Loucy (cell line): ENCODE measurements around the gene STAT4.

Source experiments
- H2AFZ ChIP-seq: fragments of 200-600 bp; sonication (generic); 2 replicates; pipeline ENCODE4 v1.6.0; 2016; ENCODE audit warnings: antibody characterized with exemption, mild to moderate bottlenecking, low read length, moderate library complexity
- H3F3A ChIP-seq: fragments of 200-600 bp; 2 replicates; pipeline ENCODE4 v1.6.0; 2016; ENCODE audit warnings: antibody characterized with exemption, low read depth, mild to moderate bottlenecking
- H3K27me3 ChIP-seq: fragments of 200-600 bp; sonication (generic); 2 replicates; pipeline ENCODE4 v1.6.1; 2014; ENCODE audit warnings: low read length, mild to moderate bottlenecking; ENCODE audit not compliant: insufficient read depth, poor library complexity, severe bottlenecking
- H3K36me3 ChIP-seq: fragments of 200-600 bp; sonication (generic); 2 replicates; pipeline ENCODE4 v1.6.1; 2016; ENCODE audit warnings: low read length; ENCODE audit not compliant: insufficient read depth
- H3K4me1 ChIP-seq: fragments of 200-600 bp; sonication (generic); 2 replicates; pipeline ENCODE4 v1.5.1; 2014; ENCODE audit warnings: low read length, mild to moderate bottlenecking; ENCODE audit not compliant: insufficient read depth, poor library complexity, severe bottlenecking
- H3K4me2 ChIP-seq: fragments of 200-600 bp; sonication (generic); 2 replicates; pipeline ENCODE4 v1.6.0; 2014; ENCODE audit warnings: antibody characterized with exemption, low read length, low read depth, mild to moderate bottlenecking; ENCODE audit not compliant: poor library complexity, severe bottlenecking
- H3K4me3 ChIP-seq: fragments of 200-600 bp; sonication (generic); 2 replicates; pipeline ENCODE4 v1.5.1; 2014; ENCODE audit warnings: low read length, mild to moderate bottlenecking, mixed read lengths; ENCODE audit not compliant: poor library complexity, severe bottlenecking
- H3K79me2 ChIP-seq: fragments of 200-600 bp; sonication (generic); 2 replicates; pipeline ENCODE4 v1.6.1; 2014; ENCODE audit warnings: low read length; ENCODE audit not compliant: insufficient read depth
- H3K9ac ChIP-seq: fragments of 200-600 bp; sonication (generic); 2 replicates; pipeline ENCODE4 v1.6.0; 2014; ENCODE audit warnings: mild to moderate bottlenecking, low read depth, low read length, moderate library complexity; ENCODE audit not compliant: poor library complexity, severe bottlenecking
- H3K9me2 ChIP-seq: fragments of 200-600 bp; sonication (generic); replicated peaks from 2 replicates; pipeline ENCODE4 v1.6.1; 2016; ENCODE audit warnings: low read depth, low read length, mixed read lengths
- H3K9me3 ChIP-seq: fragments of 200-600 bp; sonication (generic); 2 replicates; pipeline ENCODE4 v1.6.1; 2014; ENCODE audit warnings: mild to moderate bottlenecking, antibody characterized with exemption, low read length, low read depth; ENCODE audit not compliant: insufficient read depth
- H4K20me1 ChIP-seq: fragments of 200-600 bp; sonication (generic); 2 replicates; pipeline ENCODE4 v1.6.0; 2014; ENCODE audit warnings: antibody characterized with exemption, low read length, mild to moderate bottlenecking; ENCODE audit not compliant: insufficient read depth, poor library complexity, severe bottlenecking
- CTCF ChIP-seq: fragments of 200-600 bp; sonication (generic); conservative IDR thresholded peaks from 2 replicates; pipeline ENCODE4 v1.5.1; 2014; ENCODE audit warnings: mild to moderate bottlenecking, antibody characterized with exemption, low read length
- EZH2phosphoT487 ChIP-seq: fragments of 200-600 bp; IDR thresholded peaks from 2 replicates; pipeline ENCODE4 v1.6.1; 2018; ENCODE audit warnings: antibody characterized with exemption, mild to moderate bottlenecking, moderate library complexity, borderline replicate concordance

STAT4 gene

GRCh38 chr2:190993292-190993643 is 157.5 kb downstream of the STAT4 start:
- Histone ChIP-seq H3K9me2 (no peaks in the 10 kb centered on the region), H3K27me3 (no peaks in the 10 kb centered on the region), H4K20me1 (no peaks in the 10 kb centered on the region), H3K9ac (no peak overlapping the region), H3K79me2 (no peaks in the 10 kb centered on the region), H3K9me3 (no peaks in the 10 kb centered on the region), H3K36me3 (peaks cover 92% of the 10 kb centered on the region), H2AFZ (no peak overlapping the region), H3K4me3 (no peak overlapping the region), H3K4me2 (no peak overlapping the region), H3K4me1 (no peaks in the 10 kb centered on the region), H3F3A (no peaks in the 10 kb centered on the region)
- TF ChIP-seq CTCF (no peak), EZH2phosphoT487 (no peak)

- no peak overlapping the region for H2AFZ ChIP-seq
Observed at GRCh38 chr2:190990132-190990531, 160.7 kb downstream of the STAT4 start.

GRCh38 chr2:190988910-190989309 is 161.9 kb downstream of the STAT4 start:
- Histone ChIP-seq H3K4me2 (no peak overlapping the region), H3K4me1 (peaks cover 14% of the 10 kb centered on the region), H2AFZ (no peak overlapping the region), H3K4me3 (no peak overlapping the region), H3K36me3 (peaks cover 88% of the 10 kb centered on the region), H3F3A (no peaks in the 10 kb centered on the region), H4K20me1 (no peaks in the 10 kb centered on the region), H3K9ac (no peak overlapping the region), H3K9me3 (no peaks in the 10 kb centered on the region), H3K9me2 (no peaks in the 10 kb centered on the region), H3K27me3 (no peaks in the 10 kb centered on the region), H3K79me2 (no peaks in the 10 kb centered on the region)
- TF ChIP-seq EZH2phosphoT487: no peak
- no peak for TF ChIP-seq CTCF

More at GRCh38 chr2:190990132-190990531, 160.7 kb downstream of the STAT4 start:
- H3K27me3 ChIP-seq: no peaks in the 10 kb centered on the region
- no peaks in the 10 kb centered on the region for H3K9me2 ChIP-seq
- TF ChIP-seq CTCF (no peak), EZH2phosphoT487 (no peak)
- no peak overlapping the region for H3K9ac ChIP-seq
- H4K20me1 ChIP-seq: no peaks in the 10 kb centered on the region
- H3K79me2 ChIP-seq: no peaks in the 10 kb centered on the region
- peaks cover 86% of the 10 kb centered on the region for H3K36me3 ChIP-seq
- H3F3A ChIP-seq: no peaks in the 10 kb centered on the region
- no peak overlapping the region for H3K4me3 ChIP-seq
- H3K9me3 ChIP-seq: no peaks in the 10 kb centered on the region
- no peak overlapping the region for H3K4me2 ChIP-seq
- H3K4me1 ChIP-seq: peaks cover 14% of the 10 kb centered on the region
